GM18502 (cell line): ENCODE data around the gene EXT2.

Experiments
- ATAC-seq: cut with Tn5 transposase; IDR thresholded peaks from one replicate; pipeline ENCODE4 v1.9.1; 2021; ENCODE audit warnings: mild to moderate bottlenecking; ENCODE audit not compliant: unreplicated experiment, poor library complexity

EXT2 gene

DNA sequence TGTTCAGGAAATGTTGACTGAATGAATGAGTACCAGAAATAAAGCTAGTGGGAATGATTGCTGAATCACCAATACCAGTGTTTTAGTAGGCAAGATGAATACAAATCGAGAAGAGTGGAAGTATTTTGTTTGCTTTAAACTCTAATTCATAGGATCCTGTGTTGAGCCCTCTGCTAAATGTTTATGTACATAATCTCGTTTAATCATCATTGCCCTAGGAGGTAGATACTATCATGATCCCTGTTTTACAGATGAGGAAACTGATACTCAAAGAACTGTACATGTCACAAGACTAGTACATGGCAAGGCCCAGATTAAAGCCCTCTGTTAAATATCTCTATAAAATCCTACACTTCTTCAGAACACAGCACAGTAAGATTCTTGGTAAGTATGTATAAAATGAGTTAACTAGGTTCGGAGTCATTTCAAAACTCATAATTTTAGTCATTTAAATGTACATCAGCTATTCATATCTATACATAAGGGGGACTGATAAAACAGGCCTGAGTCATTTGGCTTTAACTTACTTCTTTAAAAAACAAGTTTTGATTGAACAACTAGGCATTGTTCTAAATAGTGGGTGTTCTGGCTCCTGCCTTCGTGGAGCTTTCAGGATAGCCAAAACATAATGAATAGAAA is 97.1 kb downstream of the EXT2 start:
- ATAC-seq = no peak

DNA sequence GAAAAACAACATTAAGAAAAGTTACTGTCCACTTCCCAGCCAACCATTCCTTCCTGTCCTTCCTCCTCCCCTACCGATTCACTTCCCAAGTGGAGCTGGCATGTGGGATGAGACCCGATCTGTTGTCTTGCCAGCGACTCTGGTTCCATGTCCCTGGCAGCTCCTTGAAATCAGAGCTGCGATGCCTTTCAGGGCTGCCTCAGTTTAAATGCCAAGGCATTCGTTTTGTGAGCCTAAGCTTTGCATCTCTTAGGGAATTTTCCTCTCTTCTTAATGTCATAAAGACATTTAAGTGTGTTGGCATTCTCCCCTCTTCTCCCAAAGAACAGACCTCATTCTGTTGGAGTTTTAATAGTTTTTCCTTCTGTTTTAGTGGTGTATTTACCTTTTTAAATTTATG is 98.4 kb downstream of the EXT2 start:
- no peak for ATAC-seq

DNA sequence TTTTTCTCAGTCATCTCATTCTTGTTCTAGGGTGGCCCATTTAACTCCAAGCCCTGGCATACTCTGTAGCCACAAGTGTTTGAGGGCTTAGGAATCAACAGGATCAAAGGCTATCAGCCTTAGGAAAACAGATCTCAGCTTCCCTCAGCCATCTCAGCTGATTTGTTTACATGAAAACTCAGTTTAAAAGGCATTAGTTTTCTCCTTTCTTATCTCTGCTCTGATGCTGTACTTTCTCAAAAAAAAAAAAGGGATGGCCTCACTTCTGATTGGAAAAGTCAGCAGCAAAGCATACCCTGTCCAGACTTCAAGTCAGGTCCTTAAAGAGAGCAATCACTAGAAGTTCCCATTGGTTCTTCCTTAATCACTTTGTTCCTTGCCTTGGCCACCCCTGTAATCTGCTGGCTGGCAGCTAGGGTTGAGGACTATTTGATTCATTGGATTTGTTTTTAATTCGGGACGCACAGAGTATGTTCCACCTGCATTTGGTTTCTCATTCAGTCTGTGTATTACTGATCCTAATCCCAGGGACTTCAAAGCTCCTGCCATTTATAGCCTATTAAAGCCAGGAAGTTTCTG is 102.8 kb downstream of the EXT2 start:
- ATAC-seq = no peak

DNA sequence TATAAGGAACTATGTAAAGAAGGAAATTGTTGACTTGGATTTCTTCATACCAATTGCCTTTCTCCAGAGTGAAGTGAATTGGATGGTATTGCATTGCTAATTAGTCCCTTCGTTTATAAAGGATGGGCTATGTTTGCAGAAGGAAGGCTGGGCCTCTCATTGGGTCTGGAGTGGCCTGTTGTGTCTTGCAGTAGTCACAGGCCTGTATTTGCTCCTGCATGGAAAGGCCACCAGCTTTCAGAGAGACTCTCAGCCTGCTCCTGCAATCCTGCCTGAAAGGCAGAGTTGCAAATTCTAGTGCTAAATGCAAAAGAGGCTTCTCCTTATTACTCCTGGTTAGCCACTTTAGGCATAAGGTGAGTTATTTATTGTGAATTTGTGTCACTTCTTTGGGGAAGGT is 103.8 kb downstream of the EXT2 start:
- no peak for ATAC-seq

DNA sequence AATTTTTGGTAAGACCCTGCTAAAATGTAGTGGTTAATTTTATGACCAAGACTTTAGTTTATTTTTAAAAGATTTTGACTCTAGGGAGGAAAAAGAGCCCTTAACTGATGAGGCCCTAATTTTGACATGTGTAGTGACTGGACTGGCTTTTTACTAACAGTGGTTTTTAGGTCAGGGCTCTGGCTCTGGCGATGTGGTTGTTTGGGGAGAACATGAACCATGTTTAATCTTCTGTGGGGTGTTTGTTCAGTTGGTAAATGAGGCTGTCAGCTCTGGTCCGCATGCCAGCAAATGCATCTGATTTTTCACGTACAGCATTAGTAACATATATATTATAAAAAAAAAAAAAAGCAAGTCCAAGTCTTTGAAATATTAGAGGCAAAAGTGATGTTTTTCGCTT is 104.3 kb downstream of the EXT2 start:
- ATAC-seq = no peak

DNA sequence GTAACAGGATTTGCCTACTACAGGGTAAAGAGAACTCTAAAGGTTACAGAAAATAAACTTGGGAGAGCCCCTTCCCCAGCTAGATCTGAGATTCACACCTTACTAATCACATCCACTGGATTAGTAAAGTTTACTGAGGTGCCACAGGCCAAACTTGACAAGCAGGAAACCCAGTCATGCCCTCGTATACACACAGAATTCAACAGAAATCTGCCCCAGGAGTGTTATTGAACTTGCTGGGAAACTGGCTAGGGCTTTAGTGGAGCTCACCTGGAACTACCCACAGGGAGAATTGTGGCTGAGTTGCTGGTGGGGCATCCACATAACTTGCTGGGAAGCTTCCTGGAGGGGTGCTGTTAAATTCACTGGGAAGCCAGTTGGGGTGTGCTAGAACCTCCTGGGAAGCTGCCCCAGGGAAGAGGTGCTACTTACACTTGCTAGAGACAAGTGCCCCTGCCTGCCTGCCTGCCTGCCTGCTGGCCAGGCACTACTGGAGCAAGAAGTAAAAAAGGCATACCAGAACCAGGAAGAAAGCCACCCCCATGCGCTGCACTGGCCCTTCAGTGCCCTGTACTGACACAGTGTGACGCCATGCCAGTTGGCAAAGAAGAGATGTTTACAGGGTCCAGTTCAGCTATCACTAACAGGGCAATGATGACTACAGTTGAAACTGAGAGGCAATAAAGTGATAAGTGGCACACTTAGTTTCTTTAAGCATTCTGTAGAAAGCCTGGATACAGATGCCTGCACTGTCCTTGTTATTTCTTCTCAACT is 108.0 kb downstream of the EXT2 start:
- ATAC-seq = no peak

DNA sequence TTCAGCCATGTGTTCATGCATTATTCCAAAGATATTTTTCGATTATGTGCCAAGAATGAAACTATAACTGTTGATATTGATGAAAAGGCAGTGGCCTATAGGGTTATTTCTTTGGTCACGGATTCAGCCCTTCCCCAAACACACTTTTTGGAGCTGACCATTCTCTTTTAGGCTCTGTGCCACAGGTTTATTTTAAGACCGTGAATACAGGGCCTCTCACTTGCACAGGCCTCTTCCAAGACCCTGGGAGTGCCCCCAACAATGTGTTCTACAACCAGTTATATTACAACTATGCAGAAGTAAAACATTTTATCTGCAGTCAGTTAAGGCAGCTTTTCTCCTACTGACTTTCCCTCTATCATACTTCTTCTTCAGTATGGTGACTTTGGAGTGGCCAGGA is 109.9 kb downstream of the EXT2 start:
- ATAC-seq = no peak

DNA sequence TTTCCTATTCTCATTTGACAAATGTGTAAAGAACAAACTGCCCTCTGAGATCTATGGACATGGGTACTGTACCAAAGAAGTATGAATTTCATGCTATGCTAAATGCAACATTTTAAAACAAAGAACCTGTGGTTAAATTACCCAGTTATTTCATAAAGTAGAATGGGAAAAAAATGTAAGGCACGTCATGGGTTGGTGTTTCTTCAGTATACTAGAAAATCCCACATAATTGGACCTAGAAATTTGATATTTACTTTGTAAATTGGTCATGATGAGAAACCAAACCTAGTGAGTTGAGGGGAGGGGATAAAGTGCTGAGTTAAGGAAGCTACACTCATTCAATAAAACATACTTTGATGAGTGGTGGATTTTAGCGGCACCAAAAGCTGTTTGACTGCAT is 110.4 kb downstream of the EXT2 start:
- no peak for ATAC-seq

DNA sequence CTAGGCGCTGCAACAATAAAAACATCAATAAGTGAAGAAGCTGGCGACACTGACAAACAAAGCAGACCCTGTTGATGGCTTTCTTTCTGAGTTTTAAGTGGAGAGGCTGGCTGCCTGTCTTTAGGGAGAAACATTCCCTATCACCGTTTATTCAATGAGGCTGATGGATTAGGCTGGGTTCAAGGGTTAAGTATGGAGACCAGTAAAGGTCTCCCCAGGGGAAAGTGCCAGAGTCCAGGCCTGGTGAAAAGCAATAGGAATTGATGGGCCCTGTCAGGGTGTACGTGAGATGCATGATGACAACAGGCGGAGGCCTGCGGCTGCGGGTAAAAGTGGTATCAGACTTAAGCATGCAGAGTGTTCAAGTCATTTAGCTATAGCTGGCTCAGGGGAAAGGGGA is 111.8 kb downstream of the EXT2 start:
- no peak for ATAC-seq

DNA sequence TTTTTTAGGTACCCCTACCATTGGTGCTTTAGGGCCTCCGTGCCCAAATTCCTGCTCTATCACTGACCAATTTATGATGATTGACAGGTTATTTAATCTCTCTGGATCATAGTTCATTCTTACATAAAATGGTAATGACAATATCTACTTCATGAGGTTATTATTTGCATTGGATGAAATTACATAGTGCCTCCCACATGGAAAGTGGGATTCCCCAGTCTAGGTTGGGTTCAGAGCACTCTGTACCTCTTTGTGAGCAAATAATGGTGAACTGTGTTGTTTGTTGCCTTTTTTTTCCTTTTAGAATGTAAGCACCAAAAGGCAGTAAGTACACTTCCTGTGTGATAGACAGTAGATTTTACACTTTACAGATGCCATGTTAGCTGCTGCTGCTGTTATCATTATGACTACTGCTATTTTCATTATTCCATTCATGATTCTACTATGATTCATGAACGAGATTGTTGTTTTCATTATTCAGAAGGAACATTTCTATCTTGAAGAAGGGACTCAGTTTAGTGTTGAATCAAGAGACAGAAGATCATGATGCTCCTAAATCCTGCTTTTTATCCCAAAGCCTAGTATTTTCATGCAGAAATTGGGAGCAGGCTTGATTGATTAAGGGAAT is 113.6 kb downstream of the EXT2 start:
- ATAC-seq = no peak

DNA sequence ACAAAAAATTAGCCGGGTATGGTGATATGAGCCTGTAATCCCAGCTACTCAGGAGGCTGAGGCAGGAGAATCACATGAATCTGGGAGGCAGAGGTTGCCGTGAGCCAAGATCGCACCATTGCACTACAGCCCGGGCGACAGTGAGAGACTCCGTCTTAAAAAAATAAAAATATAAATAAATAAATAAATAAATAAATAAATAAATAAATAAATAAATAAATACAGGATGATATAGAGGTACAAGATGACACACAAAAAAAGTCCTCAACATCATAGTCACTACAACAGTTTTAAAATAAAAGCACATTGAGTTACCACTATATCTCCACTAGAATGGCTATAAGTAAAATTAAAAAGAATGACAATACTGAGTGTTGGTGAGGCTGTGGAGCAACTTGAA is 116.7 kb downstream of the EXT2 start:
- ATAC-seq = no peak

DNA sequence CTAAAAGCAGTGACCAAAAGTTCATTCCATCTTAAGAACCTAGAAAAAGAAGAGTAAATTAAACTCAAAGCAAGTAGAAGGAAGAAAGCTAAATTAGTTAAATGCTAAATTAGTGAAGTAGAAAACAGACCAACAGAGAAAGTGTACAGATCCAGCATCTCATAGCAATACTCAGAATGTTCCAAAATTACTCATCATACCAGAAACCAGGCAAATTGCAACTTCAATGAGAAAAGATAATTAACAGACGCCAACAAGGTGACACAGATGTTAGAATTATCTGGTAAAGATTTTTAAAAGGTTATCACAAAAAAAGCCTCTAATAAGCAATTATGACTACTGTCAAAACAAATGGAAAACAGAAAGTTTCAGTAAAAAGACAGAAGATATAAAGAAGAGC is 117.7 kb downstream of the EXT2 start:
- no peak for ATAC-seq

DNA sequence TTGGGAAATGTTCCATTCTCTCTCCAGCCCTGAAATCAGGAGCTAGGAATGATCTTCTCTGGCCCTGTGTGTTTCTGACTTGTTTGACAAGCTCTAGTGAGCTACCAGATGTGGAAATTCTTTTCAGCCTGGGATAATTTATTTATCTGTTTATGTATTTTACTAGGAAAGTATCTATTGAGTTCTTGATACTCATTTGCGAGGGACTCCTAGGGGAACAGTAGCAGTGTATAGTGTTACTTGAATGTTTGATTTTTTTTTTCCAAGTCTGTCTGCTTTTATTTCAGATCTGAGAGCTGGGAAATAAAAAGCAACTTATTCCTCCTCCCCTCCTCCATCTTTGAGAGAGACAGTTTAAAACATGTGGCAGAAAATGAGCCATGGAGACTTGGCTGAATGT is 122.0 kb downstream of the EXT2 start:
- ATAC-seq = no peak

DNA sequence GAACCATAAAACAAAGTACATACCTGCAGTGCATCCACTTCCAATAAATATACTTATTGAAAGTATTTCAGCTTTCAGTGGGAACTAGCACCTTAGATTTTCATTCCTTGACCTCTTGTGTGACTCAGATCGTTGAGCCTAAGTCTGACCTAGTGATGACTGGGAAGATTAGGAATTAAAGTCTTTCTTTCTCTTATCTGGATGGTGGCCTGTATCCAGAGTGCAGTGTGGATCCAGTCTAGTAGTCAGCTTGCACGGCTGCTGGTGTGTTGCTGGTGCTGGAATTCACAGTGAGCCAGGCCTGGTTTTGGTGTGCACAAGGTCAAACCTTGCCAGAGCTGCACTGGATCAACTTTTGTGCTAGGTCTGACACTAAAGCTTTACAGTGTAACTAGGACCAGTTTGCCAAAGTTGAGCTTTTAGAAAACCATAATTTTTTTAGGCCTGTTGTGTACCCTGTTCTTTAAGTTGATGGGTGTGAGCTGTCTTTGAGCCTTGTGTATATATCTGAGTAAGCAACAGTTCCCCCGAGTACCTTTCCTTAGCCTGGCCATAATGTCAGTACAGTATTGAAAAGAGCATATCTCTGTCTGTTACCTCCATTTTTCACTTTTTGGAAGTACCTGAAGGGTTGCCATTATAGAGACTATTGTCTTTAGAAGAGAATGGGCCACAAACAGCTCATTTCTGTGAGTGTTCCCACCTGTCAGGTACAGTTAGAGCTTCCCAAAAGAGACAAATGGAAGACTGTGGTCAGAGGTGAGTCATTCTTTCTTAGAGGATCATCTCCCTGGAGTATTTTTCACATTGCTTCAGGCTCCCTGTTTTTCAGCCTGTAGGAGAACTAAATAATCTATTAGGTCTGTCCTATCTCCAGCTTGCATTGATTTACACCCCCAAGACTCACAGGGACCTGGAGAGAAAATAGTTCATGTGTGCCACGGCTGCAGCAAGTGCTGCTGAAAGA is 124.6 kb downstream of the EXT2 start:
- ATAC-seq = no peak

DNA sequence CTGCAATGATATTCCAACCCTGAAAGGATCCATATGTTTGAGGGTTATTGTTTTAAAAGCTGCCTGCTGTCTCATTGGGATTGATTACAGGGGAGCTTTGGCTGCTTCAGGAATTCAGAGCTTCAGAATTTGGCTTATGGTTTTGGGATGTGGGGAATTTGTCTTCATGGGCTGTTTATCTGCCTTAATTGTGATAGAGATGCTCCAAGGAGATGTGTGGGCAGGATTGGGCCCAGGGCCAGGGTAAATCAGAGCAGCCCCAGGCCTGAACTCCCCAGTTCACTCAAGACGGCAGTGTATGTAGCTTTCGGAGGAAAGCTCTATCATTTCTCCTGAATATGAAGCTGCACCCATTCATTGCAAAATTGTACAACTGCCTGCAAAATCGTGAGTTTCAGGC is 126.0 kb downstream of the EXT2 start:
- no peak for ATAC-seq

DNA sequence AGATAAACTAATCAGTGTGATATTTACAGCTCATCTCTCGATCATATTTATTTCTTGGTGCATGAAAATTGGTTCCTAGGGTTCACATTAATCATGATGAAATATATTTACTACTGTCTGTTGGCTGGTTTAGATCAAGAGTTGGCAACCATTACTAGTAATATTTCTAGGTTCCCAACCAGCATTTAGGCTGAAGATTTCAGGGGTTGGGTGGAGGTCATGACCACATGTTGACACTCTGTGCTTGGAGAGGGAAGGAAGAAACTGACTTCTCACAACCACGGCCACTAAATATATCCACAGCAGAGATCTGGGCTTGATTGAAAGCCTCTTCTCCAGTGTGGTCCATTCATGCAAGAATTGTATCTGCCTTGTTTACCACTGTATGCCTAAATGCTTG is 126.5 kb downstream of the EXT2 start:
- ATAC-seq = no peak

DNA sequence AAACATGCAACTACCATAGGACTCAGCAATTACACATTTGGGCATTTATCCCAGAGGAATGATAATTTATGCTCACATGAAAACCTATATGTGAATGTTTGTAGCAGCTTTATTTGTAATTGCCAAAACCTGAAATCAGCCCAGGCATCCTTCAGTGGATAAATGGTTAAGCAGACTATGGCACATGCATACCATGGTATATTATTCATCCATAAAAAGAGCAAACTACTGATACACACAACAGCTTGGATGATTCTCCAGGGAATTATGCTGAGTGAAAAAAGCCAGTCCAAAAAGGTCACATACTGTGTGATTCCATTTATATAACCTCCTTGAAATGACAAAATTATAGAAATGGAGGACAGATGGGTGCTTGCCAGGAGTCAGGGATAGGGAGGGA is 127.8 kb downstream of the EXT2 start:
- ATAC-seq = no peak

DNA sequence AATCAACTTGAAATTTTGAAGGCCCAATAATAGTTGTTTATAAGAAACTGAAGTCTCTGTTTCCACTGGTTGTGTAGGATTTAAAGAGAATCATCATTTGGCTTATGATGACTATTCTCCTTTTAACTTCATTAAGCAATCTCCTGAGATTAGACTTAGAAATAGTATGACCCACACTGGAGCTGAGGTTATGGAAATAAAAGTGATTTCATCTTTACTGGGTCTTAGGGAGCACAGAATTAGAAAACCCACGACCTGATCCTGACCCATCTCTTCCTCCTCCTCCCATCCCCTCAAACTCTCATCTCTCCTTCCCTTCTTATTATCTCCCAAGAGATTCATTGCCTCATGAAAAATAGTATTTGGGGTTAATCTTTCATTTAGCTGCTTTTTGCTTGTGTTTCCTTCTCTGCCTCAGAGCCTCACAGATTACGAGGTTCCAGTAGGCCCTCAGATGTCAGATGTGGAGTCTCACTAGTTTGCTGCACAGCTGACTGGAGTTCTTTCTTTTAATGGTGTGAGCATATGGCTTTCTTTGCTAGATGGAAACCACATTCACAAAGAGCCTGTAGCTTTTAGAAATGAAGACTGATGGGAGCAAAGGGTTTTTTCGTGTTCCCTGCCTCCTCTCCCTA is 129.5 kb downstream of the EXT2 start:
- no peak for ATAC-seq

DNA sequence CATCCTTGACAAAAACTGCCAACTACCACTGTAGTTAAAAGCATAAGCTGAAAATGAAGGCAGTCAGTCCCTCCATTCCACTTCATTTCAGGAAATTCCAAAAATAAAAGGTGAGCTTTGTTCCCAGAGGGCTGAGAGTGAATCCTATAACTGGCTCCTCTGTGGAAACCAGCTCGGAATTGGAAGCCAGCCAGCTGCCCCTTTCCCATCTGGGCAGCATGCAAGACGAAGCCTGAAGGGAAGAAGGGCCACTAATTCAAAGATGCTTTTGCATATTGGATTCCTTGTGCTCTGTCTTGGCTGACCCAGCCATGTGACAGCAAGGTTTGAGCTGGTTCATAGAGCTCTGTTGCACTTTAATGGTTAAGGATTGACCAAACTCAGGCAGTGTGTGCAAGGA is 131.0 kb downstream of the EXT2 start:
- no peak for ATAC-seq

DNA sequence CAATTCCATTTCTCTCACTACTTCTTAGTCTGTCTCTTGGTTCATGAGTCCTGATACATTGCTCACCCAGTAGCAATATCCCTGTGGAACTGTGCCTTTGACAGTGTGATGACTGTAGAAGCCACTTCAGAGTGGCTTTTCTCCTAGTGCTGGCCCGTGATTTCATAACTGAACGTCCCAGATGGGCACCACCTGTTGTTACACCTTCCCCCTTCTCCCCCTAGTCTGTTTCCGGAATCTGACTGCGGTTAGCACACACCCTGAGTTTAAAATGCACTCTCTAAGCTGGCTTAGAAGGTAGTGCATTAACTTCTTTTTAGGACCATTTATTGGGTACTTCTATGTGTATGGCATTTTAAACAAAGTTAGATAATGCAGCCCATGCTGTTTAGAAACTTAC is 131.5 kb downstream of the EXT2 start:
- no peak for ATAC-seq
